ENCODE measurements around the gene FCHSD2. TPM values are rescaled to one million over a fixed set of nuclear protein-coding genes. Genes with fewer than 3 reads are reported as not detected.

FCHSD2 gene
- total and polyA plus RNA-seq, 4 donors, result 7.6 to 18.7 (median 9.9) TPM

DNA sequence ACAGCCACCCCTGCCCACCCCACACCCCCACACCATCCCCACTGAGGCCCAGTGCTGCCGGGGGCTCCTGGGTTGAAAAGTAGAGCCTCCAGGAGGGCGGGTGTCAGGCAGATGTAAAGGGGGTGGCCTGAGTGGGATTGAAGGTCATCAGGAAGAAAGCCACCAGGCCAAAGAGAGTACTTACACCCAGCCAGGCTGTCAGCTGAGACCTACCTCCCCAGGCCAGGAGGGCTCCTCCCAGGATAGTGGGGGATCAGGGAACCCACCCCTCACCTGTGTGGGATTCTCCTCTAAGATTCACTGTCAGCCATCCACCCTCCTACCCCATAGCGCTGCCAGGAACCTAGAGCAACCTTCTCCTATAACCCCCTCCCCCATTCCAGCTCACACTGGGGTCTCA is 17.2 kb upstream of the FCHSD2 start:
- no peak for DNase-seq (ENCODE audit: low spot score)
- no peak for TF ChIP-seq SP1 (IDR thresholded peaks at IDR 0.05)
- no peak for TF ChIP-seq HNF4A (conservative IDR thresholded peaks at IDR 0.05)
- TF ChIP-seq EGR1 (IDR thresholded peaks at IDR 0.05; ENCODE audit: low read depth in 2 of 2), result no peak
- no peak for TF ChIP-seq NR2F2 (IDR thresholded peaks at IDR 0.05)
- TF ChIP-seq, protein P1, sequence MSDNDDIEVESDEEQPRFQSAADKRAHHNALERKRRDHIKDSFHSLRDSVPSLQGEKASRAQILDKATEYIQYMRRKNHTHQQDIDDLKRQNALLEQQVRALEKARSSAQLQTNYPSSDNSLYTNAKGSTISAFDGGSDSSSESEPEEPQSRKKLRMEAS (IDR thresholded peaks at IDR 0.05), result no peak
- peaks cover 2 to 21% (median 13%) of the 10 kb centered on the region in 4 donors for H3K4me1 ChIP-seq (ENCODE audit: control insufficient read depth in 4 of 4, insufficient read depth in 4 of 4, low read length in 3 of 4)
- H3K27me3 ChIP-seq (ENCODE audit: control insufficient read depth in 4 of 4, insufficient read depth in 4 of 4, low read length in 3 of 4), result no peaks in the 10 kb centered on the region
- H3K36me3 ChIP-seq (ENCODE audit: control insufficient read depth in 4 of 4, insufficient read depth in 3 of 4, low read depth in 1 of 4, low read length in 3 of 4), result no peaks in the 10 kb centered on the region
- no peaks in the 10 kb centered on the region for H3K9me3 ChIP-seq (ENCODE audit: control insufficient read depth in 4 of 4, low read length in 3 of 4)
- H3K4me3 ChIP-seq (ENCODE audit: low read depth in 1 of 3, low read length in 3 of 3), result no peak overlapping the region
- WGBS, result 92% methylated on average over 3 of the region's 3 CpGs
- H3K27ac ChIP-seq (ENCODE audit: low read depth in 1 of 2, low read length in 2 of 2), result no peak overlapping the region
- H3K9ac ChIP-seq (ENCODE audit: low read depth in 1 of 2, low read length in 2 of 2), result no peak overlapping the region

DNA sequence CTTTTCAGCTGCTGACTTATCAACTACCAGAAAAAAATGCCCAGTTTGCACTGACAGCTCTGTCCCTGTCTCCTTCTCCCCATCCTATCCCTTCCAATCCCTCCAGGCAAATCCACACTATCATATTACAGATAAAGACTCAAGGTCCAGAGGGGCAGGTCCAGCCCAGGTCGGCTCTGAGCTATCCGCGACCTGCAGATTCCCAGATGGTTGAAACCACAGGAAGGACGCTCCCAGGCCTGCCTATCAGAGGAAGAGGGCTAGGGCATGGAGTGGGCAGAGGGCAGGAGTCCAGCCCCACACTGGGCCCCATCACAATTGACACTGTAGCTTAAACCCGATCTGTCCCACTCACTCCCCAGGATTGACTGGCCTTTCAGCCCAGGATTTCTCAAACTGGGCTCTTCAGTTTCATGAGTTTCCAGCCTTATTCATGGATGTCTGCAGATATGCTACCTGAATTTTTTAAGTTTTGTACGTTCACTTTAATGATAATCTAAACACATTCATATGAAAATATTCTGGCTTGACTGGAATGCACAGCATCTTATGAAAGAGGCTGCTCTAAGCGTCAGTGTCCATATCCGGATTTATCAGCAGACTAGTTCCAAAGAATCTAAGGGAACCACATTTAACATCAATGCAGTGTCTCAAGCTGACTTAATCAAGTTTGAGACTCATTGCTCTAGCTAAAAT is 16.4 kb upstream of the FCHSD2 start:
- 60% methylated on average over 8 of the region's 8 CpGs for WGBS
- H3K27me3 ChIP-seq (ENCODE audit: control insufficient read depth in 4 of 4, insufficient read depth in 4 of 4, low read length in 3 of 4), result no peaks in the 10 kb centered on the region
- H3K9me3 ChIP-seq (ENCODE audit: control insufficient read depth in 4 of 4, low read length in 3 of 4), result no peaks in the 10 kb centered on the region
- no peaks in the 10 kb centered on the region for H3K36me3 ChIP-seq (ENCODE audit: control insufficient read depth in 4 of 4, insufficient read depth in 3 of 4, low read depth in 1 of 4, low read length in 3 of 4)
- no peak overlapping the region for H3K9ac ChIP-seq (ENCODE audit: low read depth in 1 of 2, low read length in 2 of 2)
- no peak for DNase-seq (ENCODE audit: low spot score)
- peaks cover 2 to 18% (median 14%) of the 10 kb centered on the region in 4 donors for H3K4me1 ChIP-seq (ENCODE audit: control insufficient read depth in 4 of 4, insufficient read depth in 4 of 4, low read length in 3 of 4)
- H3K27ac ChIP-seq (ENCODE audit: low read depth in 1 of 2, low read length in 2 of 2), result peak overlapping the region in 1 of 2 donors; percentile 31
- TF ChIP-seq JUND (IDR thresholded peaks at IDR 0.05), result no peak
- peak in 1 of 2 donors; percentile 26 for TF ChIP-seq RXRA (IDR thresholded peaks at IDR 0.05)
- TF ChIP-seq, protein P2, sequence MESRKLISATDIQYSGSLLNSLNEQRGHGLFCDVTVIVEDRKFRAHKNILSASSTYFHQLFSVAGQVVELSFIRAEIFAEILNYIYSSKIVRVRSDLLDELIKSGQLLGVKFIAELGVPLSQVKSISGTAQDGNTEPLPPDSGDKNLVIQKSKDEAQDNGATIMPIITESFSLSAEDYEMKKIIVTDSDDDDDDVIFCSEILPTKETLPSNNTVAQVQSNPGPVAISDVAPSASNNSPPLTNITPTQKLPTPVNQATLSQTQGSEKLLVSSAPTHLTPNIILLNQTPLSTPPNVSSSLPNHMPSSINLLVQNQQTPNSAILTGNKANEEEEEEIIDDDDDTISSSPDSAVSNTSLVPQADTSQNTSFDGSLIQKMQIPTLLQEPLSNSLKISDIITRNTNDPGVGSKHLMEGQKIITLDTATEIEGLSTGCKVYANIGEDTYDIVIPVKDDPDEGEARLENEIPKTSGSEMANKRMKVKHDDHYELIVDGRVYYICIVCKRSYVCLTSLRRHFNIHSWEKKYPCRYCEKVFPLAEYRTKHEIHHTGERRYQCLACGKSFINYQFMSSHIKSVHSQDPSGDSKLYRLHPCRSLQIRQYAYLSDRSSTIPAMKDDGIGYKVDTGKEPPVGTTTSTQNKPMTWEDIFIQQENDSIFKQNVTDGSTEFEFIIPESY (IDR thresholded peaks at IDR 0.05), result no peak
- peak; percentile 73 for TF ChIP-seq SP1 (IDR thresholded peaks at IDR 0.05)
- TF ChIP-seq, protein P1 (IDR thresholded peaks at IDR 0.05), result no peak
- TF ChIP-seq, protein P3, sequence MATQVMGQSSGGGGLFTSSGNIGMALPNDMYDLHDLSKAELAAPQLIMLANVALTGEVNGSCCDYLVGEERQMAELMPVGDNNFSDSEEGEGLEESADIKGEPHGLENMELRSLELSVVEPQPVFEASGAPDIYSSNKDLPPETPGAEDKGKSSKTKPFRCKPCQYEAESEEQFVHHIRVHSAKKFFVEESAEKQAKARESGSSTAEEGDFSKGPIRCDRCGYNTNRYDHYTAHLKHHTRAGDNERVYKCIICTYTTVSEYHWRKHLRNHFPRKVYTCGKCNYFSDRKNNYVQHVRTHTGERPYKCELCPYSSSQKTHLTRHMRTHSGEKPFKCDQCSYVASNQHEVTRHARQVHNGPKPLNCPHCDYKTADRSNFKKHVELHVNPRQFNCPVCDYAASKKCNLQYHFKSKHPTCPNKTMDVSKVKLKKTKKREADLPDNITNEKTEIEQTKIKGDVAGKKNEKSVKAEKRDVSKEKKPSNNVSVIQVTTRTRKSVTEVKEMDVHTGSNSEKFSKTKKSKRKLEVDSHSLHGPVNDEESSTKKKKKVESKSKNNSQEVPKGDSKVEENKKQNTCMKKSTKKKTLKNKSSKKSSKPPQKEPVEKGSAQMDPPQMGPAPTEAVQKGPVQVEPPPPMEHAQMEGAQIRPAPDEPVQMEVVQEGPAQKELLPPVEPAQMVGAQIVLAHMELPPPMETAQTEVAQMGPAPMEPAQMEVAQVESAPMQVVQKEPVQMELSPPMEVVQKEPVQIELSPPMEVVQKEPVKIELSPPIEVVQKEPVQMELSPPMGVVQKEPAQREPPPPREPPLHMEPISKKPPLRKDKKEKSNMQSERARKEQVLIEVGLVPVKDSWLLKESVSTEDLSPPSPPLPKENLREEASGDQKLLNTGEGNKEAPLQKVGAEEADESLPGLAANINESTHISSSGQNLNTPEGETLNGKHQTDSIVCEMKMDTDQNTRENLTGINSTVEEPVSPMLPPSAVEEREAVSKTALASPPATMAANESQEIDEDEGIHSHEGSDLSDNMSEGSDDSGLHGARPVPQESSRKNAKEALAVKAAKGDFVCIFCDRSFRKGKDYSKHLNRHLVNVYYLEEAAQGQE (IDR thresholded peaks at IDR 0.05), result no peak
- no peak for TF ChIP-seq FOXA2 (IDR thresholded peaks at IDR 0.05)
- no peak for TF ChIP-seq GABPA (IDR thresholded peaks at IDR 0.05 in 1 of 2, conservative IDR thresholded peaks at IDR 0.05 in 1 of 2)
- peak in 1 of 2 donors; percentile 10 for TF ChIP-seq RAD21 (IDR thresholded peaks at IDR 0.05)
- TF ChIP-seq HNF4A (conservative IDR thresholded peaks at IDR 0.05), result peak; percentile 42 to 90
- TF ChIP-seq FOXA1 (IDR thresholded peaks at IDR 0.05), result no peak
- TF ChIP-seq YY1 (IDR thresholded peaks at IDR 0.05), result no peak
- TF ChIP-seq EGR1 (IDR thresholded peaks at IDR 0.05; ENCODE audit: low read depth in 2 of 2), result no peak
- TF ChIP-seq, protein P4, sequence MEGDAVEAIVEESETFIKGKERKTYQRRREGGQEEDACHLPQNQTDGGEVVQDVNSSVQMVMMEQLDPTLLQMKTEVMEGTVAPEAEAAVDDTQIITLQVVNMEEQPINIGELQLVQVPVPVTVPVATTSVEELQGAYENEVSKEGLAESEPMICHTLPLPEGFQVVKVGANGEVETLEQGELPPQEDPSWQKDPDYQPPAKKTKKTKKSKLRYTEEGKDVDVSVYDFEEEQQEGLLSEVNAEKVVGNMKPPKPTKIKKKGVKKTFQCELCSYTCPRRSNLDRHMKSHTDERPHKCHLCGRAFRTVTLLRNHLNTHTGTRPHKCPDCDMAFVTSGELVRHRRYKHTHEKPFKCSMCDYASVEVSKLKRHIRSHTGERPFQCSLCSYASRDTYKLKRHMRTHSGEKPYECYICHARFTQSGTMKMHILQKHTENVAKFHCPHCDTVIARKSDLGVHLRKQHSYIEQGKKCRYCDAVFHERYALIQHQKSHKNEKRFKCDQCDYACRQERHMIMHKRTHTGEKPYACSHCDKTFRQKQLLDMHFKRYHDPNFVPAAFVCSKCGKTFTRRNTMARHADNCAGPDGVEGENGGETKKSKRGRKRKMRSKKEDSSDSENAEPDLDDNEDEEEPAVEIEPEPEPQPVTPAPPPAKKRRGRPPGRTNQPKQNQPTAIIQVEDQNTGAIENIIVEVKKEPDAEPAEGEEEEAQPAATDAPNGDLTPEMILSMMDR (IDR thresholded peaks at IDR 0.05; ENCODE audit: low read depth, low read length, missing input control), result no peak
- peak; percentile 44 for TF ChIP-seq HNF4G (IDR thresholded peaks at IDR 0.05)
- no peak for TF ChIP-seq NR2F2 (IDR thresholded peaks at IDR 0.05)
- TF ChIP-seq TAF1 (conservative IDR thresholded peaks at IDR 0.05), result no peak
- TF ChIP-seq, protein P5, sequence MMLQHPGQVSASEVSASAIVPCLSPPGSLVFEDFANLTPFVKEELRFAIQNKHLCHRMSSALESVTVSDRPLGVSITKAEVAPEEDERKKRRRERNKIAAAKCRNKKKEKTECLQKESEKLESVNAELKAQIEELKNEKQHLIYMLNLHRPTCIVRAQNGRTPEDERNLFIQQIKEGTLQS (IDR thresholded peaks at IDR 0.05), result no peak
- H3K4me3 ChIP-seq (ENCODE audit: low read depth in 1 of 3, low read length in 3 of 3), result no peak overlapping the region

All from liver (tissue), 9 donors.